Ureter (tissue), 1 donor: Measurements from ENCODE around the gene SOWAHD. TPM values are rescaled to one million over a fixed set of nuclear protein-coding genes. Genes with fewer than 3 reads are reported as not detected.
"Not testable (repeated sequence)": the region's sequence is repeated elsewhere in the genome, so short reads cannot be mapped to it uniquely, and the experiment has no call there.

Experiments
- DNase-seq: peaks from one replicate; pipeline ENCODE4 v3.0.0-alpha.2; 2020; ENCODE audit warnings: low spot score
- total RNA-seq: library from RNA; stranded (reverse); gene quantifications from one replicate; pipeline ENCODE4 v1.2.4, GENCODE V29; 2023
- donor health status: DM: yes; HTN: yes; CAD: no.

Gene SOWAHD
- total RNA-seq, 1 donor from 2014 or later, result 0.57 TPM

- no peak for DNase-seq
These were observed 401 bp downstream of the SOWAHD start for GRCh38 chrX:119758731-119759247.

GRCh38 chrX:119759248-119759766 lies 919 bp downstream of the SOWAHD start:
- no peak for DNase-seq

DNA sequence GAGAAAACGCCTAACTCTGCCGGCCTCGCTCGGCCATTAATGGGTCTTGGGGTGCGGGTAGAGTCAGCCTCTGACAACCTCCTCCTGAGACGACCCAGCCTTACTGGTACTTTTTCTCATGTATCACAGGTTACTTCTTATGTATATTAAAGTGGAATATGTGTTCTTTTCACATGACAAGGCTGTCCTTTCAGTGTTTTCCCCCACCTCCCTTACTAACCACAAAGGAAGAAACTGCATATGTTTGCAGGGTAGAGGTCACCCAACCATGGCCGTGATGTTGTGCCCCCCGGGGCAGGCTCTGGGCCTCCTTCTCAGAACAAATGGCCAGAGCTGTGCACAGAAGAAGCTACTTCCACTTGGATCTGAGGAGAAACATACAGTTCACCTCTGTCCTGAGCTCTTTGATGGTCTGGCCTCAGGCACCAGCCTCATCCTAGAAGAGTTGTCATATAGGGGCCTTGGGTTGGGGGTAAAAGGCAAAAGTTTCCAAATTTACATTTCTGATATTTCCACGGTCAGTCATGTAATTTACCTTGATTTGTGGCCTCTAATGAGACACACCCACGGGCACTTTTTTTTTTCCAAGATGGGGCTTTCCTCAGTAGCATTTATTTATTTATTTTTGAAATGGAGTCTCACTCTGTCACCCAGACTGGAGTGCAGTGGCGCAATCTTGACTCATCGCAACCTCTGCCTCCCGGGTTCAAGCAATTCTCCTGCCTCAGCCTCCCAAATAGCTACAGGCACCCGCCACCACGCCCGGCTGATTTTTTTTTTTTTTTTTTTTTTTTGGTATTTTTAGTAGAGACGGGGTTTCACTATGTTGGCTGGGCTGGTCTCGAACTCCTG lies 1.9 kb downstream of the SOWAHD start:
- DNase-seq, result no peak

- DNase-seq, result no peak
These were observed 4.3 kb downstream of the SOWAHD start for GRCh38 chrX:119762718-119763117.

DNA sequence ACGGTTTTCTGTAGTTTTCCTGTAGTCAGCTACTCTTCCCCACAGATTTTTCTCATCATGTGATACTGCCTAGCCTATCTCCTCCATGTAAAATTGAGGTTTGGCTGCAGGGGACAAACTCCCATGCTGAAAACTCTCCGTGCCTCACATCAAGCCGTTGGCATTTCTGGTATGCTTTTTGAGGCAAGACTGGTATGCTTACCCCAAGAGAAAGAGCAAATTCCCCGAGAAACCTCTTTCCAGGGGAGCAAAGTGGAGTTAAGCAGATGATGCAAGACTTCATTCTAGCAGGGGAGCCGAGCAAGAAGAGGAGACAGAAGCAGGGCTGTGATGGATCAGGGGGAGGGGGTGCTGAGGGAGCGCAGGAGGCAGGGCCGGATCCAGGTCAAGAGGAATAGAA lies 4.8 kb downstream of the SOWAHD start:
- DNase-seq, result no peak

DNA sequence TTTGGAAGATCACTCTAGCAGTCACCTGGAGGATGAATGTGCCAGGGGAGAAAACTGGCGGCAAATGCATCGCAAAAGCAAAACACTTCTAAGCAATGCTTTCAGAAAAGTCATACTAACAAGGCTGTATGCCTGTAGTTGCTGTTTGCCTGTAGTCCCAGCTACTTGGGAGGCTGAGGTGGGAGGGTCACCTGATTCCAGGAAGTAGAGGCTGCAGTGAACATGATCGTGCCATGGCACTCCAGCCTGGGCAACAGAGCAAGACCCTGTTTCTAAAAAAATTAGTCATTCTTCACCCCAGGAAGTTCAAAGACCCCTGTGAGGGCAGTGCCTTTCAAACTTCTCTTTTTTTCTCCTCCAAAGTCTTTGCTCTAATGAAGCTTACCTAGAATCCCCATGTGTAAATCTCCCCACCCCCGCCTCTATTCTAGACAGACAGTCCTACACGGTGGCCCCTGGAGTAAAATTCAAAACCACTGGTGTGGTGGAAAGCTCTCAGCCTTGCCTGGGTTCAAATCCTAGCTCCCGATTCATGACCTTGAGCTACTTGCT lies 5.5 kb downstream of the SOWAHD start:
- DNase-seq, result no peak

- DNase-seq, result not testable (repeated sequence)
These were observed 10.0 kb downstream of the SOWAHD start for GRCh38 chrX:119768436-119768835.

DNA sequence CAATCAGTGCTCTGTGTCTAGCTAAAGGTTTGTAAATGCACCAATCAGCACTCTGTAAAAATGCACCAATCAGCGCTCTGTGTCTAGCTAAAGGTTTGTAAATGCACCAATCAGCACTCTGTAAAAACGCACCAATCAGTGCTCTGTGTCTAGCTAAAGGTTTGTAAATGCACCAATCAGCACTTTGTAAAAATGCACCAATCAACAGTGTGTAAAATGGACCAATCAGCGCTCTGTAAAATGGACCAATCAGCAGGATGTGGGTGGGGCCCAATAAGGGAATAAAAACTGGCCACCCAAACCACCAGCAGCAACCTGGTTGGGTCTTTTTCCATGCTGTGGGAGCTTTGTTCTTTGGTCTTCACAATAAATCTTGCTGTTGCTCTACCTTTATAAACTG lies 11.0 kb downstream of the SOWAHD start:
- DNase-seq, result not testable (repeated sequence)

- no peak for DNase-seq
These were observed 17.3 kb downstream of the SOWAHD start for GRCh38 chrX:119775517-119776238.

DNA sequence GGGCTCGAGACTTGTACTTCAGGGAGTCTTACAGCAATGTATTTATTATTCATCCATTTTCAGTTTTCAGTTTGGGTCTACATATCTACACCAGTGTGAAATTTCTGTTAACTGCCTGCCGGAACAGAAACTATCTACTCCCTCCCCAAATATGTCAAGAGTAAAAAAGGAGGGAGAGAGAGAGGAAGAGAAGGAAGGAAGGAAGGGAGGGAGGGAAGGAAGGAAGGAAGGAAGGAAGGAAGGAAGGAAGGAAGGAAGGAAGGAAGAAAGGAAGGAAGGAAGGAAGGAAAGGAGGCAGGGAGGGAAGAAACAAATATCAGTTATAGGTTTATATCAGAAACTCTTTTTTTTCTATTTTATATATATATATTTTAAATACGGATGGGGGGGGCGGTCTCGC lies 20.4 kb downstream of the SOWAHD start:
- no peak for DNase-seq

DNA sequence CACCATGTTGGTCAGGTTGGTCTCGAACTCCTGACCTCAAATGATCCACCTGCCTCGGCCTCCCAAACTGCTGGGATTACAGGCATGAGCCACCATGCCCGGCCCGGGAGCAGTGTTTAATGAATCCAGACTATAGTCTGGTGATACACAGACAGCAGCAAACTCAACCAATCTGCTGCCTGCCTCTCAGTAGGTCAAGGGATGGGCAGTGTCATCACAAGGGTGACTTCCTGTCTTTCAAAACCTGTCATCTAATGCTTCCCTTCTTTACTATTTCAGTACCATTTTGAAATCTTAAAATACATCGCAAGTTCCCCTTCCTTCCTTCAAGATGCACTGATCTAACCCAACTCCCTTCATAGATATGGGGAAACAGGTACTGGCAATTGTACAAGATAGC lies 24.6 kb downstream of the SOWAHD start:
- no peak for DNase-seq

DNA sequence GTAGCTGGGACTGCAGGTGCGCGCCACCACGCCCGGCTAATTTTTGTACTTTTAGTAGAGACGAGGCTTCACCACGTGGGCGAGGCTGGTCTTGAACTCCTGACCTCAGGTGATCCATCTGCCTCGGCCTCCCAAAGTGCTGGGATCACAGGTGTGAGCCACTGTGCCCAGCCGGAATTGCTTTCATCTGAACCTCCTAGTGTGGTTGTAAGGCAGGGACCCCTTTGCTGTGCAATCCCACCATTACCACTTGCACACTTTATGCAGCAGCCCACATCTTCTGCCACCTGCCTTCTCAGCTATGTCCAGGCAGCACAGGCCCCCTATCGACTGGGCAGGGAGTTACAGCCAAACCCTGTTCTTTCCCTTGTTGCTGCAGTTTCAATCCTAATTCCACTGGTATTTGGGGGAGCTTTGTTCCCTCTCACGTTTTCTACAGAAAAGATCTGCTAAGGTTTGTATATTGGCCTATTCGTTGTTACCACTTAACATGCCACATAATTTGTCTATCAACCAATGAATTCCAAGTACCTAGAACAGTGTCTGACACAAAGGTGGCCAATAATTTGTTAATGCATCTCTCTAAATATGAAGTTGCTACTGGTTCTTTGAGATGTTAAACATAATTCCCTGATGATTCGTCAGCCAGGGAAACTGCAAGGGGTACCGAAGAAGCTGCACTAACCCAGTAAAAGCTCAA lies 26.5 kb downstream of the SOWAHD start:
- no peak for DNase-seq

DNA sequence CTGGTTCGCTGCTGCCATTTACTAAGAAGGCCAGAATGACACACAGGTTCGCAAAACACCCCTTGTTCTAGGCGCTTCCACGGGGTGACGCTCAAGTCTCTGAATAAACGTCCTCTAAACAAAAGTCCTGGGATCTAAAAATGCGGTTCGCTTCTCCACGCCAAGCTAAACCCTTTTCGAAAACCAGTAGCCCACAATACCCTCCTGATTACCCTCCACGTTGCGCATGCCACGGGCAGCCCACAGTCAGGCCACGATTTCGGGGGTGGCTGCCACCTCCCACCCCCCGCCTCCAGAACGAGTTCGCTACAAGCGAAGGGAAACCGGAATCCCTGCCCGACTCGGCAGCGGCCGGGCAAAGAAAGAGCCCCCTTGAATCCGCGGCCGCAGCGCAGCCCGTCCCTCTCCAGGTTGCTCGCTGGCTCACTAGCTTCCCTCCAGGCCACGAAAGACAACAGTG lies 32.6 kb downstream of the SOWAHD start:
- DNase-seq, result no peak

- DNase-seq, result peak; percentile 82
These were observed 33.2 kb downstream of the SOWAHD start, which contains the start of gene RPL39 for GRCh38 chrX:119791437-119792231. RPL39 (minus strand) TSS chrX:119791630; CDS start chrX:119791576, 54 bp downstream.

DNA sequence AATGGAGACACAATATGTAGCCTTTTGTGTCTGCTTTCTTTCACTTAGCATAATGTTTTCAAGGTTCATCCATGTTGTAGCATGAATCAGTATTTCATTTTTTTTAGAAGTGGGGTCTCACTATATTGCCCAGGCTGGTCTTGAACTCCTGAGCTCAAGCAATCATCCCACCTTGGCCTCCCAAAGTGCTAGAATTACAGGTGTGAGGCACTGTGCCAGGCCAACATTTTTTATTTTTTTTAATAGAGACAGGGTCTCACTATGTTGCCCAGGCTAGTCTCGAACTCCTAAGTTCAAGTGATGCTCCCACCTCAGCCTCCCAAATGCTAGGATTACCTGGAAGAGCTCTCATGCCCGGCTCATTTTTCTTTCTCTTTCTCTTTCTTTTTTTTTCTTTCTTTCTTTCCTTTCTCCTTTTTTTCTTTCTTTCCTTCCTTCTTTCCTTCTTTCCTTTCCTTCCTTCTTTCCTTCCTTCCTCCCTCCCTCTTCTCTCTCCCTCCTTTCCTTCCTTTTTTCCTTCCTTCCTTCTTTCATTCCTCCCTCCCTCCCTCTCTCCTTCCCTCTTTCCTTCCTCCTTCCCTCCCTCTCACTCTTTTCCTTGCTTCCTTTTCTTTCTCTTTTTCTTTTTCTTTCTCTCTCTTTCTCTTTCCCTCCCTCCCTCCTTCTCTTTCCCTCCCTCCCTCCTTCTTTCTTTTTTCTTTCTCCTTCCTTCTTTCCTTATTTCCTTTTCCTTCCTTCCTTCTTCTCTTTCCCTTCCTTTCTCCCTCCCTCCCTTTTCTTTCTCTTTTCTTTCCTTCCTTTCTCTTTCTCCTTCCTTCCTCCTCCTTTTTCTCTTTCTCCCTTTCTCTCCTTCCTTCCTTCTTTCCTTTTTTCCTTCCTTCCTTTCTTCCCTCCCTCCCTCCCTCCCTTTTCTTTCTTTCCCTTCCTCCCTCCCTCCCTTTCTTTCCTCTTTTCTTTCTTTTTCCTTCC lies 43.1 kb downstream of the SOWAHD start:
- DNase-seq, result no peak

GRCh38 chrX:119802546-119802945 lies 44.2 kb downstream of the SOWAHD start:
- no peak for DNase-seq

DNA sequence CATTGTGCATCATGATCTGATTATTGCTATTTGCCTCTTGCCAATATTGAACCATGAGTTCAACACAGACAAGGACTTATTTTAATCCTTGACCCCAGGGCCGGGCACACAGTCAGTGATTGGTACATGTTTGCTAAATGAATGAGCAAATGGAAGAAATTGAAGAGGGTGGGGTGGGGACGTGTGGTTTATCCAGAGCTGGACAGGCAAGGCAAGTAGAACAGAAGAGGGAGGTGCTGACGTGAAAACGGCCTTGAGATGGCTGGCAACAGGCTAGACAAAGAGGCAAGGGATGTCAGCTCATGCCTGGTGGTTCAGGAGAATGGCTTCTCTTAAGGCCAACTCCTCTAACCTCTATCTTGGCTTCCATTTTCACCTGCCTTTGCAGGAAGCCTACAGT lies 50.1 kb downstream of the SOWAHD start:
- DNase-seq, result not testable (repeated sequence)

- no peak for DNase-seq
These were observed 50.8 kb downstream of the SOWAHD start for GRCh38 chrX:119809185-119809666.
